ENCODE measurements around the gene LDOC1.

GRCh38 chrX:141214196-141214595 lies 37.3 kb upstream of the LDOC1 start:
- no peak for TF ChIP-seq CTCF (conservative IDR thresholded peaks at IDR 0.05)
- no peak for TF ChIP-seq ZFX (IDR thresholded peaks at IDR 0.05)

All from C4-2B (cell line).